HepG2 (cell line): ENCODE results near the gene FLAD1. TPM values are rescaled to one million over a fixed set of nuclear protein-coding genes. Genes with fewer than 3 reads are reported as not detected.

Source experiments
- ARID5B ChIP-seq: IDR thresholded peaks from 2 replicates; pipeline ENCODE4 v1.4.0; 2020; ENCODE audit warnings: mild to moderate bottlenecking, missing genetic modification reagents
- BRD4 ChIP-seq: sonication (generic); formaldehyde crosslinking; IDR thresholded peaks from 2 replicates; pipeline ENCODE4 v1.4.0; 2020; ENCODE audit warnings: missing genetic modification reagents
- CHD4 ChIP-seq: fragments of 200-600 bp; sonication (generic); IDR thresholded peaks from 2 replicates; pipeline ENCODE4 v1.7.0; 2017; ENCODE audit warnings: mild to moderate bottlenecking, low read length, borderline replicate concordance
- DR1 ChIP-seq: sonication (generic); formaldehyde crosslinking; IDR thresholded peaks from 2 replicates; pipeline ENCODE4 v1.8.0; 2021; ENCODE audit warnings: mild to moderate bottlenecking, missing genetic modification reagents, inconsistent platforms
- E2F1 ChIP-seq: sonication (generic); formaldehyde crosslinking; IDR thresholded peaks from 2 replicates; pipeline ENCODE4 v1.5.0; 2020; ENCODE audit warnings: missing genetic modification reagents
- GMEB1 ChIP-seq: sonication (generic); formaldehyde crosslinking; IDR thresholded peaks from 2 replicates; pipeline ENCODE4 v1.5.1; 2020; ENCODE audit warnings: missing genetic modification reagents, mild to moderate bottlenecking, borderline replicate concordance
- JUNB ChIP-seq: sonication (generic); formaldehyde crosslinking; IDR thresholded peaks from 2 replicates; pipeline ENCODE4 v1.8.0; 2022; ENCODE audit warnings: missing genetic modification reagents, mild to moderate bottlenecking, borderline replicate concordance
- KAT8 ChIP-seq: IDR thresholded peaks from 2 replicates; pipeline ENCODE4 v1.6.1; 2016; ENCODE audit warnings: missing genetic modification reagents, missing compliant biosample characterization
- KLF12 ChIP-seq: sonication (generic); formaldehyde crosslinking; IDR thresholded peaks from 2 replicates; pipeline ENCODE4 v1.4.0; 2020; ENCODE audit warnings: missing genetic modification reagents, borderline replicate concordance
- NPAS2 ChIP-seq: sonication (generic); formaldehyde crosslinking; IDR thresholded peaks from 2 replicates; pipeline ENCODE4 v1.8.0; 2022; ENCODE audit warnings: mild to moderate bottlenecking, missing genetic modification reagents, borderline replicate concordance
- NR2F1 ChIP-seq, 2 experiments: fragments of 450-650 bp in 1 of 2; formaldehyde crosslinking in 1 of 2; IDR thresholded peaks; 2 replicates each; pipeline versions ENCODE4 v1.5.0 to v1.6.1; 2016 to 2020; ENCODE audit warnings: mild to moderate bottlenecking in 1 of 2, missing compliant biosample characterization in 1 of 2, missing genetic modification reagents in 1 of 2, moderate library complexity in 1 of 2
- POLR2AphosphoS2 ChIP-seq: IDR thresholded peaks from 2 replicates; pipeline ENCODE4 v1.6.1; 2011; ENCODE audit warnings: low read depth, low read length, improper control_type of control experiment
- ZNF160 ChIP-seq: sonication (generic); formaldehyde crosslinking; IDR thresholded peaks from 2 replicates; pipeline ENCODE4 v1.8.0; 2022; ENCODE audit warnings: mild to moderate bottlenecking, inconsistent platforms, missing genetic modification reagents
- ZNF274 ChIP-seq: sonication (generic); formaldehyde crosslinking; IDR thresholded peaks from 2 replicates; pipeline ENCODE4 v1.5.1; 2020; ENCODE audit warnings: mild to moderate bottlenecking, missing genetic modification reagents
- ZNF33A ChIP-seq: sonication (generic); formaldehyde crosslinking; IDR thresholded peaks from 2 replicates; pipeline ENCODE4 v1.5.1; 2020; ENCODE audit warnings: missing genetic modification reagents, mild to moderate bottlenecking, moderate library complexity, borderline replicate concordance
- ZNF547 ChIP-seq: sonication (generic); formaldehyde crosslinking; IDR thresholded peaks from 2 replicates; pipeline ENCODE4 v1.5.1; 2020; ENCODE audit warnings: mild to moderate bottlenecking, missing genetic modification reagents
- ZNF710 ChIP-seq: sonication (generic); formaldehyde crosslinking; IDR thresholded peaks from 2 replicates; pipeline ENCODE4 v1.5.0; 2020; ENCODE audit warnings: mild to moderate bottlenecking, missing genetic modification reagents, borderline replicate concordance
- ZNF749 ChIP-seq: sonication (generic); formaldehyde crosslinking; IDR thresholded peaks from 2 replicates; pipeline ENCODE4 v1.8.0; 2022; ENCODE audit warnings: mild to moderate bottlenecking, missing genetic modification reagents, moderate library complexity, borderline replicate concordance
- ZNF816 ChIP-seq: sonication (generic); formaldehyde crosslinking; IDR thresholded peaks from 2 replicates; pipeline ENCODE4 v1.8.0; 2022; ENCODE audit warnings: missing genetic modification reagents, mild to moderate bottlenecking, borderline replicate concordance
- ZSCAN31 ChIP-seq: sonication (generic); formaldehyde crosslinking; IDR thresholded peaks from 2 replicates; pipeline ENCODE4 v1.5.0; 2020; ENCODE audit warnings: low read depth, mild to moderate bottlenecking, missing genetic modification reagents
- polyA plus RNA-seq, 8 experiments: library from polyadenylated mRNA; depleted of rRNA in 3 of 8; stranded (reverse) in 7 of 8; unstranded in 1 of 8; fragments of >200 nt; fragmentation: Illumina TruSeq in 4 of 8; extraction: Trizol in 4 of 8; gene quantifications; 2 replicates each; pipeline versions ENCODE4 v1.2.1 to v1.2.3, GENCODE V29; 2011 to 2016; ENCODE audit warnings: low read depth in 4 of 8, missing spikeins in 1 of 8, mixed read lengths in 1 of 8; ENCODE audit not compliant: insufficient read depth in 1 of 8
- total RNA-seq, 5 experiments: library from RNA; depleted of rRNA; stranded (reverse); fragments of >200 nt; fragmentation: Illumina TruSeq; extraction: Trizol; gene quantifications; 2 replicates each; pipeline ENCODE4 v1.2.3, GENCODE V29; 2016; ENCODE audit warnings: low read depth in 1 of 5

Gene FLAD1
- total and polyA plus RNA-seq, 2 of the 13 experiments (the other 11 are each of a cell fraction or from before 2014, with no cell fraction given) = 25.9 to 32.8 TPM

- TF ChIP-seq ZNF710 (CRISPR knock-in tag) (peak; percentile 45; the same call in 1 of the 2 replicates), KLF12 (CRISPR knock-in tag) (peak; percentile 38; the same call in 1 of the 2 replicates), ZNF749 (CRISPR knock-in tag) (no peak), ZNF274 (0 out of 2 replicates have a peak, but pooled peaks have one; percentile 55), CHD4 (no peak), E2F1 (CRISPR knock-in tag) (no peak), NPAS2 (CRISPR knock-in tag) (no peak), DR1 (CRISPR knock-in tag) (no peak), GMEB1 (CRISPR knock-in tag) (0 out of 2 replicates have a peak, but pooled peaks have one; percentile 32), ZNF547 (CRISPR knock-in tag) (peak; percentile 86; the same call in 1 of the 2 replicates), POLR2AphosphoS2 (no peak), JUNB (CRISPR knock-in tag) (no peak), ZNF160 (CRISPR knock-in tag) (no peak), ARID5B (CRISPR knock-in tag) (peak; percentile 36; the same call in 1 of the 2 replicates), ZNF816 (CRISPR knock-in tag) (no peak), ZNF33A (CRISPR knock-in tag) (no peak), ZSCAN31 (no peak), KAT8 (no peak; the same call in 1 of the 2 replicates), NR2F1 (CRISPR knock-in tag; IDR thresholded peaks at IDR 0.05) (no peak), BRD4 (CRISPR knock-in tag) (no peak)
Measured at GRCh38 chr1:154999571-155000410, 16.6 kb downstream of the FLAD1 start (continued).
